CD1c-positive myeloid dendritic cell (primary cell): ENCODE results near the gene PLGRKT.
"Not testable (repeated sequence)": the region's sequence is repeated elsewhere in the genome, so short reads cannot be mapped to it uniquely, and the experiment has no call there.

Experiments
- DNase-seq: peaks from one replicate; pipeline ENCODE4 v3.0.0-alpha.2; 2016; ENCODE audit errors: extremely low spot score

PLGRKT gene

DNA sequence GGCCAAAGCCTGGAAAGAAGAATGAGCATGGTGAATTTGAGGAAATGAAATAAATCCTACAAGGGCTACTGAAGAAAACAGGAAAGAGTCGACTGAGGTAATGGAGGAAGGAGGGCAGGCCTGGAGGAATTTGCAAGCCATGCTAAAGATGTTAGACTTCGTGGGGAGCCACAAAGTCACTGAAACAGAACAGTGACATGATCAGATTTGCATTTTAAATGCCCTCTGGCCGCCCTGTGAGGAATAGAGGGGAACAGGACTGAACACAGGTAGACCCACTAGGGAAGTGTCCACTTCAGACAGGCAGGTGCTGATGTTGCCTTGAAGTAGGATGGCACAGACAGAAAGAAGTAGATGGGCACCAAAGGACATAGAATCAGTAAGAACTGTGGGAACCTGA, 55.2 kb downstream of the PLGRKT start:
- no peak for DNase-seq

DNA sequence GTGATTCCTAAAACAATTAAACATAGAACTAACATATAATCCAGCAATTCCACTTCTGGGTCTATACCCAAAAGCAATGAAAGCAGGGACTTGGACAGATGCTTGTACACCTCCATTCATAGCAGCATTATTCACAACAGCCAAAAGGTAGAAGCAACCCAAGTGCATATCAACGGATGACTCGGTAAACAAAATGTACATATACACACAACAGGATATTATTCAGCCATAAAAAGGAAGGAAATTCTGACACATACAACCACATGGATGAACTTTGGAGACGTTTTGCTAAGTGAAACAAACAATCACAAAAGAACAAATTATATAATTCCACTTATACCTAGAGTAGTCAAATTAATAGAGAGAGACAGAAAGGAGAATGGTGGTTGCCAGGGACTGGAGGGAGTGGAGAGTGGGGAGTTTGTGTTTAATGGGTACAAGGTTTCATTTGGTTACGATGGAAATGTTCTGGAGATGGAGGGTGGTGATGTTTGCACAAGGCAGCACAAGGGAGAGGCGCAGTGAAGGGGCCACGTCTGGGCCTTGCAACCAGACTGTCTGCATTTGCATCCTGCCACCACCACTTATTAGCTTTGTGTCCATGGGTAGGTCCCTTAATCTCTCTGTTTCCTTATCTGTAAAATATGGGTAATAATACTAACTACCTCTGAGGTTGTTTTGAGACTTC, 61.8 kb downstream of the PLGRKT start:
- DNase-seq, result no peak

DNA sequence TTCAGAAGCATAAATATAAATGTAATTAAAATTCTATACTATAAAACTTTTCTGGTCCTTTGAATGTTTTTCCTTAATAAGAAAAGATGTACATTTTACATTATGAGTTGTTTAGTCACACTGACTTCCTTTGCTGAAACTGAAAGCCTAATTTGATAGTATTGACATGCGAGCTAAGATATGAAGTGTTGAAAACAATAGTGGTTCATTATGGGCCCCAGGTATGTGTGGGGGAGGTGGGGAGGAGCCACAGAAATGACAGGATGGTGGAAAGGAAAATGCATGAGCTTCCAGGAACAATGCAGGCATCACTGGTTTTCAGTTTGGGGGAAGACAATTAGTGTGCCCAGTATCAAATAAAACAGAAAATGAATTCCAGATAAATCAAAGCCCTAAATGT, 62.6 kb downstream of the PLGRKT start:
- no peak for DNase-seq

DNA sequence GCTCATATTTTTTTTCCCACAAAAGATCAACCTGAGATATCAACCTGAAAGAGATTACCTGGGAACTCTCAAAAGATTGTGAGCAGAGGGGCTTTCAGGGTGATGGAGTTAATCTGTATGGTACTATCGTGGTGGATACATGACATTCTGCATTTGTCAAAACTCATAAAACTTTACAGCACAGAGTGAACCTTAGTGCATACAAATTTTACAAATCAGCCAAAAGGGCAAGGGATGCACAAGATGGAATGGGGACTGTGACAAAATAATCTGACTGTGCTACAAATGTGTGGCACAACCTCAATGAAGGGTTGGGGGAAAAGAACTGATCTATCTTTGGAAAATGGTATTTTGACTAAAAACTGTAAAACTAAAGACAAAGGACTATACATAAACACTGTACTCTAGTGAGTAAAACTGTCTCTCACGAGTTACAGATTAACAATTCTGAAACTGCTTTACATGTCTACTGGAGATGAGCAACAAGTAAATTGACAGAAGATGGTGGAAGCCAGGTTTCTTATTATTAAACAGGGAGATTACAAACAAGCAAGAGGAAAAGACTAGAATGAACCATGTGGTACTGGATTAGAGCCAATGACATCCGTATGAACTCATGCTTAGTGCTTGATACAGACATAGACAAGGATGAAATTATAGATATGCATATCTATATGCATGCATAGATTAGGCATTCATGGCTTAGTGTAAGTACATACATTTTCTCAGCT, 73.3 kb downstream of the PLGRKT start:
- no peak for DNase-seq

DNA sequence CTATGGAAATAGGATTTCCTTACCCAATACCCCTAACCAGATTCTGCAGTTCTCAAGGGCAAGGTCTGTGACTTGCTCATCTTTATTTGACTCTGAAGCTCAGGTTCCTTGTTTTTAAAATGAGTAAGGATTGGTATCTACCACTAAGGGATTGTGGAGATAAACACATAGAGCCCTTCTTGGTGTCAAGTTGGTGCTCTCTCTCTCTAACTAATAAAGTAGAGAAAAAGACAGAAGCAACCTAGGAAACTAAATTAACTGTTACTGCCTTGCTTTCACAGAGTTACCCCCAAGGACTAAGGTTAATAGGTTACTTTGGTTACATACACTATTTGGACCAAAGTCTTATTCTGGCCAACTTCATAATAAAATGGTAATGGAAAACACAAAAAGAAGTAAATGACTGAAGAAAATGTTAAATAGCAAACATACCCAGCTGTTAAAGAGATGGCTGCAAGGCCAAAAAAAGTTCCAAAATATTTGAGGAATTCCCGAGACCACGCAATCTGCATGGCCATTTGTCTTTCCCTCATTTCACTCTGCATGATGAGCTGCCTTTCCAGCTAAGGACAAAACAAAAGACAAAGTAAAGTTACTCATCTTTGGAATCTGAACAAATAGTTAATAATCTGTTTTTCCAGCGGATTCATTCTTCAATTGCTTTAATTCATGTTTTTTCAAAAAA, 76.3 kb downstream of the PLGRKT start:
- DNase-seq, result no peak

DNA sequence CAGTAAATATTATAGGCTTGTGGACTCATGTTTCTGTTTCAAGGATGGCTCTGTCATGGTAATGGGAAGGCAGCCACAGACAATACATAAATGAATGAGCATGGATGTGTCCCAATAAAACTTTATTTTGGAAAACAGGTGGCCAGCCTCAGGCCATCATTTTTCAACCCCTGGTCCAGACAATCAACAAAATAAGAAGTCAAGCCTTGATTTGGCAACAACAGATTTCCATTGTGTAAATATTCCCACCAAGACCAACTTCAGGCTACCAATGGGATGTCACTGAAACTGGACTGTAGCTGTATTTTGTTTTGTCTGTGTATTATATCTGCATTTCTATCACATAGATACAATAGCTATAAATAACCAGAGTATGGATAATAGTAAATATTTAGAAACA, 77.4 kb downstream of the PLGRKT start:
- DNase-seq, result no peak

DNA sequence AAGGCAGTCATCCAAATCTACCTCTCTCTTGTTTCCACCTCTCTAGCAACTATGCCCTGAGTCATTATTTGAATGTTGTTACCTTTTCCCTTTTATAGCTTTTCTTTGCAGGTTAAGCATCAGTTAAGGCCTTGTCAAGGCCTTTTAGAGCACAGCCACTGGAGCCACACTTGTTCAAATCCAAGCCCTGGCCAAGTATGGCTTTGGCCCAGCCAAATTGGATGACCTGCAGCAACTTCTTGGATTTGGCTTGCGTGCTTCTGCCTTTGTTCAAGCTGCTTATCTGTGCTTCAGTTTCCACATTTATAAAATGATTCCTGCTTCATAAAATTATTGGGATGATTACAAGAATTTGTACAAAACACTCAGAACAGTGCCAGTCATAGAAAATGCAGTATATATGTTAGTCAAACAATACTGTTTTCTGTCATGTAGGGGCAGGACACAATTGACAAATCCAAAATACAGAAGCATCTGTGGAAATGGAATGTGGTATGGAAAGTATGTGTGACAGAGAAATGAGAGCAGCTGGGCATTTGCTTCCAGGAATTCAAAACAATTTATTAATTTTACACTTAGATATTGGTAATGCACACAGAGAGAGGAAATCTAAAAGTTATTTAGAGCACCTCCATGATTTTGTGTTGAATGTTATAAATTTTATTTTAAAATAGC, 80.2 kb downstream of the PLGRKT start:
- no peak for DNase-seq

DNA sequence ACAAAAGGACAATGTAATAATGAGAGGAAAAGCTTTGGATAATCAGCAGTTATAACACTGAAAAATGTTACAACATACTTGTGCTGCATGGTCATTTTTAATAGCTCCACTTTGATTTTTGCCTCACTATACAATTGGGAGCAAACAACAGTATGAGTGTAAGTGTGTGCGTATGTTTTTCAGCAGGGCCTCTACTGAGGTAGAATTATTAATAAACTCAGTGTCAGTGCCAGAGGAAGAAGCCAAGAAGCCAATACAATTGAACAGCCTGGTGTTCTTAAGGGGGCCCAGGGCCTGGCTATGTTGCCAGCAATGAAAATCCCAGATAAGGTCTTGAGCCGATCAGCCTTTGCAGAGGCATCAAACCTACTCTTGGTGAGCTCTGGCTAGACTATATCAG, 81.9 kb downstream of the PLGRKT start:
- no peak for DNase-seq

DNA sequence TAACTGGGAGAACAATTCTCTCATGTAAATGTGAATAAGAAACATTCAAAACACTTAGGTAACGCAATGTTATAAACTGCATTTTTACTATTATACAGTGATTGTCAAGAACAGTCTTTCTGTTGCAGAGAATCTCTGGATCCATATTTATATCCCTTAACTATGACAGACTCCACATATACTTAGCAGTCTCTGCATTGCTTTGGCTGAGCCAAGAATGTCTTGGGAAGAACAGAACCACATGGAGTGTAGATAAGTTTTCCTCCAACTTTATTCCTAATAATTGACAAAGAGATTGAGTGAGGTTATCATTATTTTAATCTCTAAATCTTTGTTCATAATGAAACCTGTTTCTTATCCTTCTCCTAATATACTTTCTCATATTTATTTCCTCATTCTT, 82.5 kb downstream of the PLGRKT start:
- DNase-seq, result no peak

DNA sequence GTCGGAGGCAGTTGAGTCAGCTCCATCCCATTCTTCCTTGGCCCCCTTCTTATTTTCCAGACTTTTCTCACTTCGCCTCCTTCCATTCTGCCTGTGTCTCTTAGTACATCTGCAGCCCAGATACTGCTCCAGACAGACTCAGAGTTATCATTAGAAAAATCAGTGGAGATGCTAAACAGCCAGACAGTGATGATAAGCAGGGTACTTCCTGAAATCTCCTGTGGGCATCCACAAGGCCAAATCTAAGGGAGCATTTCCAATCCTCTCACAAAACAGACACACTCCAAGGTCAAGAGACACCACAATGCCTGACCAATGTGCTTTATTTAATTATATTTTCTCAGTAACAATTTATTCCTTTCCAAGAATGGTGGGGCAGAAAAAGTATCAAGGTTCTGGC, 83.5 kb downstream of the PLGRKT start:
- DNase-seq, result no peak

DNA sequence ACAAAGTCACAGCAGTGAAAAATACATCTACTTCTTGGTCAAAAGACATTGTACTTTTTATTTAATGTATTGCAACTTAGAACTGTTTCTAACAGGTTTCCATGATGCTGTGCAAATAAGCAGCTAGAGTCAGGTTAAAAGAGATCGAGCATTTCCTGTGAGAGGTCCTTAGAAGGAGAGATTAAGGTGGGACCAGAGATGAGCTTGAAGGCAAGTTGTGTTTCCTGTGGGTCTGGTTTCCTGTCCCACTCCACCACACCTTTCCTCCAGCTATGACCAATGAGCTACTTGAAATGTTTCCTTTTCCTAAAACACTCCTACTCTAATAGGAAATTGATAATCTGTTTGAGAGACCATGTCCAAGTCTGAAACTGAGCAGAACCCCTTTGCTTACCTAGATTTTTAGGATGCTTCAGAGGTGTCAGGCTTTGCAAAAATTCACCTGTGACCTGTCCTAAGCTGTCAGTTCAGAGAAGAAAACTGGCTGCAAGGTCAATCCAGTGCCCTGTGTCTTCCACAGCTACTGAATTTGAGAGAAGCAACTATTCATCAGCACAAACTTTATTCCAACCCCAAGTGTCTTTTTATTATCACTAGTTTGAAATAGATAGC, 85.0 kb downstream of the PLGRKT start:
- no peak for DNase-seq

DNA sequence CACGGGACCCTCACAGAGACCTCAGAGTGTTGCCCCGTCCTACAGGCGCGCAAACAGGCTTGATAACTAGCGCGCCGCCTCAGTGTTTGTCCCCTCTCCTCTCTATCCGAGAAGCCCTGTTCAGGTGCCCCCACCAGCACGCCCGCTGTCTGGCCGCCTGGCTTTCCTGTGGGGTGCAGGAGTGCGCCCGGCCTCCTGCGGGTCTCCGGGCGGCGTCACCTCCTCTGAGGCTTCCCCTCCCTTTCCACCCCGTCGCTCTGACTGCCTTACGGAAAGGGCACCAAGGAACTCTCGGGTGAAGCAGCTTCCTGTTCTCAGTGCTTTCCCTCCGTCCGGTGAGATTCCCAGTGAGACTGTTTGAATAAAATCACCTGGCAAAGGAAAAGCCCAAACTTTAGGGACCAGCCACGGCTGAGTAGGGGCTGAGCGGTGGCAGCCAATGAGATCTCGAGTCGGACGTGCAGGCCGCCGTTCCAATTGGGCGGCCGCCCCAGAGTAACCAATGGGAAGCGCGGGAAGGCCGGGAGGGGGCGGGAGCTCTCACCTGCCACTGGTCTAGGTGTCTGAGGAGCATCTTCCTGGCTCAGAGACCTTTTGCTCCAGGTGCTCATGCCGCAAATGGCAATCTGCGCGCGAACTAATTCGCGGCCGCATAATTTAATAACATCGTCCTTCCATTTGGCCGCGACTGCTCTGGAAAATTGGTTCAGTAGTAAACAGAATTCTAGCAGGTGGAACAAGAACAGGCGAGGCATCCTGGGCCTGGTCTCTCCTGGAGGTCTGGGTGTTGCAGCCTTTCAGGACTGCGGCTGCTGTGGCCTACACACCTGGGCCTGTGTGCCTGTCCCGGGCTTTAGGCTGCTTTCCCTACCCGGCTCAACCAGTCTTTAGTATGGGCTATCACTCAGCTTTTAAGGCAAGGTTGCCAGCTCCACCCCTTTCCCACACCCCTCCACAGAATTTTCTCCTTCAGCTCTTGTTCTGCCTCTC, 98.4 kb downstream of the PLGRKT start, which contains the start of gene RLN1:
RLN1 (minus strand) TSS at position 885 of the 990 bp plus-strand sequence; CDS start at position 755, 130 bp downstream.
- DNase-seq, result not testable (repeated sequence)

DNA sequence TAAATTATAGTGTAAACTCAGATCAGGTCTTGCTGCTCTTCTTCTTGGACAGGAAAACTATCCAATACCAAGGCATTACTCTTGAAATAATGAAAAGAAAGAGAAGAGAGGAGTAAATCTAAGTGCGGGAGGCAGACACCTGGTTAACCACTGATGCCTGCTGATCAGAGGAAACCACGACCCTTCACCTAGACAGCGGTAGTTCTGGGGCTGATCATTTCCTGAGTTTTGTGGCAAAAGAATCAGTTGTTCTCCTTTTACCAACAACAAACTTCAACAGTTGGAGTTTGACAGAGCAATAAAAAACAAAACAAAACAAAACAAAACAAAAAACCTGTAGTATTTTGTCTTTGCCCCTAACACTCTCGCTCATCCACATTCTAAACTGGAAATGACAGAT, 101.0 kb downstream of the PLGRKT start:
- DNase-seq, result no peak

DNA sequence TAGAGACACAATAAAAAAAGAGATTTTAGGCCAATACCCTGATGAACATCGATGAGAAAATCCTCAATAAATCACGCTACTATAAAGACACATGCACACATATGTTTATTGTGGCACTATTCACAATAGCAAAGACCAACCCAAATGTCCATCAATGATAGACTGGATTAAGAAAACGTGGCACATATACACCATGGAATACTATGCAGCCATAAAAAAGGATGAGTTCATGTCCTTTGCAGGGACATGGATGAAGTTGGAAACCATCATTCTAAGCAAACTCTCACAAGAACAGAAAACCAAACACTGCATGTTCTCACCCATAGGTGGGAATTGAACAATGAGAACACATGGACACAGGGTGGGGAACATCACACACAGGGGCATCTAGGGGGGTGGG, 106.4 kb downstream of the PLGRKT start:
- not testable (repeated sequence) for DNase-seq

DNA sequence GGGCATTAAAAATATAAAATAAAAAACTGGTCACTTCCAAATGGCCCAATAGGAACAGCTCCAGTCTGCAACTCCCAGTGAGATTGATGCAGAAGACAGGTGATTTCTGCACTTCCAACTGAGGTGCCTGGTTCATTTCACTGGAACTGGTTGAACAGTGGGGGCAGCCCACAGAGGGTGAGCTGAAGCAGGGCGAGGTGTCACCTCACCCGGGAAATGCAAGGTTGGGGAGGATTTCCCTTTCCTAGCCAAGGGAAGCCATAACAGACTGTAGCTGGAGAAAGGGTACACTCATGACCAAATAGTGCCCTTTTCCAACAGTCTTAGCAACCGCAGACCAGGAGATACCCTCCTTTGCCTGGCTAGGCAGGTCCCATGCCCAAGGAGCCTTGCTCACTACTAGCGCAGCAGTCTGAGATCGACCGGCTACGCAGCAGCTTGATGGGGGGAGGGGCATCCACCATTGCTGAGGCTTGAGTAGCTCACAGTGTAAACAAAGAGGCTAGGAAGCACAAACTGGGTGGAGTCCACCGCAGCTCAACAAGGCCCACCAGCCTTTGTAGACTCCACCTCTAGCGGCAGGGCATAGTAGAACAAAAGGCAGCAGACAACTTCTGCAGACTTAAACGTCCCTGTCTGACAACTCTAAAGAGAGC, 110.7 kb downstream of the PLGRKT start:
- no peak for DNase-seq

DNA sequence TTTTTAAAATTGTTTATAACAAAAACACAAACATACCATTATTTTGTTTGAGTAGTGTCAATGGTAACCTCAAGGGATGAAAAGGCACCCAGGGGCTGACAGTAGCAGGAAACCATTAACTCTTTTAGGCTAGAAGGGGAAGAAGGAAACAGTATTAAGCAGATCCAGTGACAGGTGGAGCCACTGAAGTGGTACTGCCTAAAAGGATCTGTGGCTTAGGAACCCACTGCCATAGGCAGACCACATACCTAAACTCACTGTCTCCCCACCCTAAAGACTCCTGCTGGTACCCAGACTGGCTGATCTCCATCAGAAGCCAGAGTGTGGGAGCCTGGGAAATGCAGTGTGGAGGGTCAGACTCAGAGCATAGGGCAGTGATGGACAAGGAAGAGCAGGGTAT, 111.5 kb downstream of the PLGRKT start:
- DNase-seq, result no peak

DNA sequence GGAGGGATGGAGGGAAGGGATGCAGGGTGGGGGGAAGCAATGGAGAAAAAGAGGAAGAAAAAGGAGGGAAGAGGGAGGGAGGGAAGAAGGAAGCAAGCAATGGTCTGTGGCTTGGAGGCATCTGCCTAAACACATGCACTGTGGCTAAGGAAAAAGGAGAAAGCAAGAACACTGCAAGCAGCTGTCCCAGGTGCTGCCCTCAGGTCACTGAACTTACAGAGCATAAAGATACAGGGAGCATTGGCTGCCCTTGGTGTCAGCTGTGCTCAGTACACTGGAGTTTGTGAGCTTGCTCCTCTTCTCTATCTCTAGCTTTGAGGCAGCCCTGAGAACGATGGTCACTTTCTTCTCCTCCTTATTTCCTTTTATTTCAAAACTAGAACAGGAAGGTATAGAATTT, 116.1 kb downstream of the PLGRKT start:
- DNase-seq, result not testable (repeated sequence)

DNA sequence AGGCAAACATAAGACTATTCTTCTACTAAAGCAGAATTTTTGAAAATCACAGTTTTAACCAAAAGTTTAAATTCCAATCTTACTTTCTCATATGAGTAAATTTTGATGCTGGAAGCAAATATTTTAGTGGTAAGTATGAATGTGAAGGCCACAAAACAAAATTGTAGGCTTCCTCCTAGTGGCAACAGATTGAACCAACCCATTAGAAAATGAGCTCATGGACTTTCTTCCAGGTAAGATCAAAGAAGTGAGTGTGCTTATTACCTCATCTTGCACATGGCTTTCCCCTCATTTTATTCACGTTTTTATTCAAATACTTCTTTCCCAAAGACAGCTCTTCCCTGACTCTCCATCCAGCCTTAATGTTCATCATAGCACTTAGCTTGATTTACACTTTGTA, 116.7 kb downstream of the PLGRKT start:
- DNase-seq, result no peak

DNA sequence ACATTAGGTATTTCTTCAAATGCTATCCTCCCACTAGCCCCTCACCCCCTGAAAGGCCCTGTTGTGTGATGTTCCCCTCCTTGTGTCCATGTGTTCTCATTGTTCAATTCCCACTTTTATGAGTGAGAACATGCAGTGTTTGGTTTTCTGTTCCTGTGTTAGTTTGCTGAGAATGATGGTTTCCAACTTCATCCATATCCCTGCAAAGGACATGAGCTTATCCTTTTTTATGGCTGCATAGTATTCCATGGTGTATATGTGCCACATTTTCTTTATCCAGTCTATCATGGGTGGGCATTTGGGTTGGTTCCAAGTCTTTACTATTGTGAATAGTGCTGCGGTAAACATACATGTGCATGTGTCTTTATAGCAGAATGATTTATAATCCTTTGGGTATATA, 121.3 kb downstream of the PLGRKT start:
- DNase-seq, result not testable (repeated sequence)
